ENCODE data around the gene MGP.

Gene MGP

DNA sequence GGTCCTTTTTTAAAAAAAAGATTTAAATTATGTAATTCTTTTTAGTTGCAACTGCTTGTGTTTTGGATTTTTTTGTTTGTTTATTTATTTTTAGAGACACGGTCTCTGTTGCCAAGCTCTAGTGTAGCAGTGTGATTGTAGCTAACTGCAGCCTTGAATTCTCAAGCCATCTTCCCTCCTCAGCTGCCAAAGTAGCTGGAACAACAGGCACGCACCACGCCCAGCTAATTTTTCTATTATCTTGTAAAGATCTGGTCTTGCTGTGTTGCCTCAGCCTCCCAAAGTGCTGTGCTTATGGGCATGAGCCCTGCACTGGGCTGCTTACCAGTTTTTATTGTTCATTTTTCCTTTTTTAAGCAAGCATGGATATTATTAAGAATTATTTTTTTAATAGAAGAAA is 31.7 kb downstream of the MGP start:
- no peak for TF ChIP-seq POLR2A (IDR thresholded peaks at IDR 0.05; ENCODE audit: low read depth, low read length)
- no peak for TF ChIP-seq POLR2AphosphoS5 (IDR thresholded peaks at IDR 0.05; ENCODE audit: low read depth, low read length)
- no peak for TF ChIP-seq TAF1 (IDR thresholded peaks at IDR 0.05; ENCODE audit: borderline replicate concordance, low read depth, low read length)
- FAIRE-seq (no peak), DNase-seq (ENCODE audit: insufficient read length) (no peak)

DNA sequence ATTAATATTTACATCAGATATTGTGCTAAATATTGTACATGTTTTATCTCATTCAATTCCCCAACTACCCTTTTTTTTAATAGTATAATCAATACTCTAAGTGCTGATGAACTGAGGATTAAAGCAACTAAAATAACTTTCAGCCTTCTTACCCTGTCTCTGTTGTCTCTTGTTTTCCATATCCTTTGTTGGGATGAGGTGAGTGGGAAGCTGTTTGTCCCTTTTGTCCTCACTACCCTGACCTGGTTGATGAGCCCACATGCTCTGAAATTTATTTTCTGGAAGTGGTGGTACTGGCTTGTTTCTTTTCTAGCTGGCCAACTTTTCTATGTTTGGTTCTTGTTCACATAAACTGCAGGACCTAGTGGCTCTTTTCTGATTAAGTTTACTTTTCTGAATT is 32.8 kb downstream of the MGP start:
- DNase-seq (ENCODE audit: insufficient read length): no peak
- no peak for FAIRE-seq
- TF ChIP-seq TAF1 (IDR thresholded peaks at IDR 0.05; ENCODE audit: borderline replicate concordance, low read depth, low read length) (no peak), POLR2A (IDR thresholded peaks at IDR 0.05; ENCODE audit: low read depth, low read length) (no peak), POLR2AphosphoS5 (IDR thresholded peaks at IDR 0.05; ENCODE audit: low read depth, low read length) (no peak)

DNA sequence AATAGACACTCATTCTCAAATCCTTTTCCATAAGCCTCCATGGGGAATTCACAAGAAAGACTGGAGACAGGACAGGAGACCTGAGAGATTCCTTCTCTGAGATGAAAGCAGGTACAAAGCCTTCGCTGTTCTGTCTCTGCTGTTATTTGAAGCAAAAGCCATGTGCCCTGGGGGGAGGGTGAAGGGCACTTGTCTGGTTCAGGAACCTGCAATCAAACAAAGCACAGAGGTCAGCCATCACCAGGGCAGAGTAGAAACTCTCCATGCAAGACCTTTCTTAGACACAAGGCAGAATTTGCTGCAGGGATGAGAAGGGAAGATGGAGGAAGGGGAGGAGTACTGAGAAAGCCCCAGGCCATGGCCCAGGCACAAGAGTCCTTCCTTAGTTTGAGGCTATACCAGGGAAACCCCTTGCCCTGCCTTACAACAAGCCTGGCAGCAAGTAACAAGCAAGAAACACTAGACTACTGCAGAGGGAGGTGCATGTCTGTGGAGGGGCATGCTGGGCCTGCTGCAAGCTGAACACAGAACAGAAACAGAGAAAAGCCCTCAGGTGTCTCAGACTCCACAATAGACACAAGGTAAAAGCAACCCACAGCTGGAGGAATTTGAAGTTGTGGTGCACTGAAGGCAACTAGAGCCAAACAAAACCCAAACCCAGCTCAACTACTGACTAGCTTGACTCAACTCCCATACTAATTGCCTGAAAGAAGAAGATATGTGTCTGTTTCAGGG is 34.6 kb downstream of the MGP start:
- TF ChIP-seq POLR2AphosphoS5 (IDR thresholded peaks at IDR 0.05; ENCODE audit: low read depth, low read length) (no peak), TAF1 (IDR thresholded peaks at IDR 0.05; ENCODE audit: borderline replicate concordance, low read depth, low read length) (no peak), POLR2A (IDR thresholded peaks at IDR 0.05; ENCODE audit: low read depth, low read length) (no peak)
- FAIRE-seq (no peak), DNase-seq (ENCODE audit: insufficient read length) (no peak)

DNA sequence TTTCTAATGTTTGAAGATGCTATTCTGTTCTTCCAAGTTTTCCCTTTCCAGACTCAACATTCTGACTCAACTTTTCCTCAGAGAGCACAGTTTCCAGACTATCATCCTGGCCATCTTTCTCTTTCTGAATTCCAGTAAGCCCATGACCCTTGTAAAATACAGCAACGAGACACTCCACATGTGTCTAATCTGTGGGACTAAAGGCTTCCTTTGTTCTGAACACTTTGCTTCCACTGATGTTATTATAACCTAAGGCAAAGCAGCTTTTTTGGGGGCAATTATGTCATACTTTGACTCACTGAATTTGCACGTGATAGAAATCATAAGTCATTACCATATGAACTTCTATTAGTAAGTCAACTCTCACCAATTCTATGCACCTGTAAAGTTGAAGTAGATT is 36.0 kb downstream of the MGP start:
- FAIRE-seq (no peak), DNase-seq (ENCODE audit: insufficient read length) (no peak)
- TF ChIP-seq TAF1 (IDR thresholded peaks at IDR 0.05; ENCODE audit: borderline replicate concordance, low read depth, low read length) (no peak), POLR2AphosphoS5 (IDR thresholded peaks at IDR 0.05; ENCODE audit: low read depth, low read length) (no peak), POLR2A (IDR thresholded peaks at IDR 0.05; ENCODE audit: low read depth, low read length) (no peak)

DNA sequence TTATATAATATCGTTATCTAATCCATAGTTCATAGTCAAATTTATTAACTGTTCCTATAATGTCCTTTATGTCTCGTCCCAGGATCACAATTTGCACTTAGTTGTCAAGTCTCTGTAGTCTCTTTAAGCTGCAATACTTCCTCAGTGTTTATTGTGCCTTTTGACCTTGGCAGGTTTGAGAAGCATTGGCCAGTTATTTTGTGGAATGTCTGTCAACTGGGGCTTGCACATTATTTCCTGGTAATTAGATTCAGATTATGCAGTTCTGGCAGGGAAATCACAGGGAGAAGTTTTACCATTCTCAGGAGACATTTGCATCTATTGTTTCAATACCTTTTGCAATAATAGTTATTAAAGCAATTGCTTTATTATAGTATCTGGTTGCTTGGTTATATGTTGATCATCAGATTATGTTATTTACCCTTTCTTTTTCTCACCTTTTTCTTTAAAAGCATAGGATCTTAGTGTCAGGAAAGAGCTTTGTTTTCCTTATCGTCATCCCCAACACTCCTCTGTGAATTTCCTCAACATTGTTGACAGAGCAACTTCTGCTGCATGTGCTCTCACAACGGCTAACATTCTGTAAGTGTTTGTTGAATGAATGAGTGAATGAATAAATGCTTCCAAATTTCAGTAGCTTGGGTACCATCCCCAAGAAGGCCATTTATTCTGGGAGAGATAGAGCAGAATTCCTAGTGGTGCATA is 38.6 kb downstream of the MGP start:
- no peak for FAIRE-seq

DNA sequence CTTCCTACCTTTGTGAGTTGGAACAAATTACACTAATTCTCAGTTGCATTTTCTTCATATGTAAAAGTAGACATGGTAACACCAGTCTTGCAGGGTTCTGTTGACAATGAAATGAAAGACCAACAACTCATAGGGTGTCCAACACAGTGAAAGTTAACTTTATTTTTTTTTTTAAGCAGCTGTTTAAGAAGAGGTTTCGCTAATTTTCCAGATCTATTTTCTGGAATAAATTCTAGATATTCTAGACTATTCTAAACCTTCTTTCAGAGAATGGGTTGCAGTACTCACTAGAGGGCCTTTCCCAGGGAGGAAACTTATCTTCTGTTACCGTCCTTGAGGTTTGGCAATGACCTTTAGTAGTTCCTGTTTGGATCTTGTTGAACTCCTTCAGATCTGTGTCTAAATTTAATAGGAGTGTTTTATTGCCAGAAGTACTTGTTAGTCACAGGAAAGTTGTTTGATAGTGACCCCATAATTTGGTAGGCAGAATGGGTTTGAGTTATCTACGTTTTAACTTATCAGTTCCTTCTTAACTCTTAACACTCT is 39.5 kb downstream of the MGP start:
- no peak for FAIRE-seq
- TF ChIP-seq TAF1 (IDR thresholded peaks at IDR 0.05; ENCODE audit: borderline replicate concordance, low read depth, low read length): no peak
- no peak for TF ChIP-seq POLR2A (IDR thresholded peaks at IDR 0.05; ENCODE audit: low read depth, low read length)
- TF ChIP-seq POLR2AphosphoS5 (IDR thresholded peaks at IDR 0.05; ENCODE audit: low read depth, low read length): no peak
- no peak for DNase-seq (ENCODE audit: insufficient read length)

More for the DNA sequence above, 38.6 kb downstream of the MGP start:
- no peak for TF ChIP-seq POLR2A (IDR thresholded peaks at IDR 0.05; ENCODE audit: low read depth, low read length)
- TF ChIP-seq TAF1 (IDR thresholded peaks at IDR 0.05; ENCODE audit: borderline replicate concordance, low read depth, low read length): no peak
- no peak for DNase-seq (ENCODE audit: insufficient read length)

DNA sequence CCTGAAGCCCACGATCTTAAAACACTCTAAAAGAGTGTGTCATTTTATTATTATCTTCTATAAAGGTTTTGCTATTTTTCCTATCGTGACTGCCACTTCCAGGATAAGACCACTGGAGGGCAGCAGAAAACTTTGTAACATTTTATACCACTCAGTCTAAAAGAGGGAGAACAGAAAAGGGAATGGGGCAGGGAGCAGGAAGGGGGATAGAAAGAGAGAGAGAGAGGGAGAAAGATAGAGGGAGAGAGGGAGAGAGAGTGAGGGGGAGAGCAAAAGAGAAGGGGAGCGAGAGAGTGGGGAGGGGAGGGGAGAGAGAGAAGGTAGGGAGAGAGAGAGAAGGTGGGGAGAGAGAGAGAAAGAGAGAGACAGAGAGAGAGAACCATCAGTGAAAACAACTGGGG is 40.3 kb downstream of the MGP start:
- DNase-seq (ENCODE audit: insufficient read length) (peak; percentile 14), FAIRE-seq (peak; percentile 79)
- TF ChIP-seq POLR2A (IDR thresholded peaks at IDR 0.05; ENCODE audit: low read depth, low read length): no peak
- TF ChIP-seq POLR2AphosphoS5 (IDR thresholded peaks at IDR 0.05; ENCODE audit: low read depth, low read length): no peak
- TF ChIP-seq TAF1 (IDR thresholded peaks at IDR 0.05; ENCODE audit: borderline replicate concordance, low read depth, low read length): no peak

DNA sequence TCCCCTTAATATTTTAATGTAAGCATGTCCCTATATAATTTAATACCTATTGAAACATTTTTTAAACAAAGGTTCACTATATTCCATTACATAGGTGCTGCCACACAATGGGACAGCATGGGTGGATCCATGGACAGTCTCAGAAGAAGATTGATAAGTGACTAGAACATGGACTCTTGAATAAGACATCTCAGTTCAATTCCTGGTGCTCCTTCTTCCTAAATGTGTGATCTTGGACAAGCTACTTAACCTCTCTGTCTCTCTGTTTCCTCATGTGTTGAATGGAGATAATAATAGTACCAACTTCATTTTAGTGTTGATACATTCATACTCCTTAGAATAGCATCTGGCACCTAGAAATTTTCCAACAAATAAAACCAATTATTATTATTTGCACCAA is 41.3 kb downstream of the MGP start:
- no peak for DNase-seq (ENCODE audit: insufficient read length)
- FAIRE-seq: no peak
- no peak for TF ChIP-seq POLR2A (IDR thresholded peaks at IDR 0.05; ENCODE audit: low read depth, low read length)
- no peak for TF ChIP-seq TAF1 (IDR thresholded peaks at IDR 0.05; ENCODE audit: borderline replicate concordance, low read depth, low read length)
- no peak for TF ChIP-seq POLR2AphosphoS5 (IDR thresholded peaks at IDR 0.05; ENCODE audit: low read depth, low read length)

DNA sequence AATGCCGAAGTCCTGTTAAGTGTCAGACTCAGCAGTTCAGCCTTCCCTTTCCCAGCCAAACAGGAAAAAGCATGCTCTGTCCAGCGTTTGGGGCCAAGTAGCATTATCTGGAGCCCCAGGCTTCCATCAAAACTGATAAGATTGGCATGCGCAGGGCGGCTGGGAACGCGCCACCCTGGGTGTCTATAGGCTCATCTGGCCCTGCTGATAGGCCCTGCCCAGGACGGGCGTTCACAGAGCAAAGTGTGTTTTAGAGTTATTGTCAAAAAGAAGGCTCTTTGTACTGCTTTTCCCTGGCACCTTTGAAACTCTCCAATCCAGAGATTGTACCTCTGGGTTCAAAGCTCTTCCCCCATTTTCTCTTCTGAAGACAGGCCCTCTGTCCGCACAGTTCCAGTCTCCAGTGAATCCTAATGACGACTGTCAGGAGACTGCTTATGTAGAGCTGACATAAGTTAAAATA is 42.2 kb downstream of the MGP start, which contains the start of gene ART4:
Gene ART4, minus strand, starts transcription at position 102 of the 463 bp plus-strand sequence. CDS start 413 bp downstream, outside the sequence.
- DNase-seq (ENCODE audit: insufficient read length) (no peak), FAIRE-seq (no peak)
- no peak for TF ChIP-seq TAF1 (IDR thresholded peaks at IDR 0.05; ENCODE audit: borderline replicate concordance, low read depth, low read length)
- no peak for TF ChIP-seq POLR2AphosphoS5 (IDR thresholded peaks at IDR 0.05; ENCODE audit: low read depth, low read length)
- no peak for TF ChIP-seq POLR2A (IDR thresholded peaks at IDR 0.05; ENCODE audit: low read depth, low read length)

DNA sequence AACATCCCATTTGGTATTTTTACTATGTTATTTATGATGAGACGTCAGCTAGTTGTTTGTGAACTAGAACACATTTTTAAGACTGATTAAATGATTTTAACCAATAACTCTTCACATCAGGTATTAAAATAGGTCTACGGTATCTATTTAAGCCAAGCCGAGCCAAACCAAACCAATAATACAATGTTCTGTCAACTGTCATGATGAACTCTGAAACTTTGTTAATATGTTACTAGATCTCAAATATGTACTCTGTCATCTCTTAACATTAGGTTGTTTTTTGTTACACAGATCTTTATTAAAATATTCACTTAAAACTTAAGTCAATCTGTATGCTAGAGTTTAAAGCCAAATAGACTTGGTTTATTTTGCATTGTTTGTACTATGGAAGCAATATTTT is 43.3 kb downstream of the MGP start:
- FAIRE-seq (no peak), DNase-seq (ENCODE audit: insufficient read length) (no peak)
- TF ChIP-seq POLR2A (IDR thresholded peaks at IDR 0.05; ENCODE audit: low read depth, low read length) (no peak), POLR2AphosphoS5 (IDR thresholded peaks at IDR 0.05; ENCODE audit: low read depth, low read length) (no peak), TAF1 (IDR thresholded peaks at IDR 0.05; ENCODE audit: borderline replicate concordance, low read depth, low read length) (no peak)

DNA sequence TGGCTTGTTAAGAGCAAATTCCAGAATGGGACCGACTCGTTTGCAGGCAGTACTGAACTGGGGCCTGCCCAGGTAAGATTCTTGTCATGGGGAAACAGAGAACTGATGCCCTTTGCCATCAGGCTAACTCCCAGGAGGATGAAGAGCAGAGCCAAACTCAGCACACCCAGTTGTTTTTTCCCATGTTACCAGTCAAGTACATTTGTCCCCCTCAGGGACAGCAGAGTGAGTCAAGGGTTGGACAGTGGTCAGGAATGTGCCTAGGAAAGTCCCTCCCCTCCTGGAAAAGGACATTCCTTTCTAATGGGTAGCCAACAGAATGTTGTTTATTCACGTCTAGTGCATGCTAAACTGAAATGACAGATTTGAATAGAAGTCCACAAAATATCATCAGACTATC is 43.9 kb downstream of the MGP start:
- FAIRE-seq (no peak), DNase-seq (ENCODE audit: insufficient read length) (no peak)
- TF ChIP-seq POLR2AphosphoS5 (IDR thresholded peaks at IDR 0.05; ENCODE audit: low read depth, low read length): no peak
- TF ChIP-seq POLR2A (IDR thresholded peaks at IDR 0.05; ENCODE audit: low read depth, low read length): no peak
- TF ChIP-seq TAF1 (IDR thresholded peaks at IDR 0.05; ENCODE audit: borderline replicate concordance, low read depth, low read length): no peak

Measured in GM12892 (cell line).